HG03521 (cell line): Measurements from ENCODE around the gene SOS1.
"Not testable (repeated sequence)": the region's sequence is repeated elsewhere in the genome, so short reads cannot be mapped to it uniquely, and the experiment has no call there.

ENCODE experiments used
- ATAC-seq: cut with Tn5 transposase; IDR thresholded peaks from one replicate; pipeline ENCODE4 v1.9.1; 2021; ENCODE audit warnings: mild to moderate bottlenecking, moderate library complexity; ENCODE audit not compliant: unreplicated experiment

The SOS1 gene

DNA sequence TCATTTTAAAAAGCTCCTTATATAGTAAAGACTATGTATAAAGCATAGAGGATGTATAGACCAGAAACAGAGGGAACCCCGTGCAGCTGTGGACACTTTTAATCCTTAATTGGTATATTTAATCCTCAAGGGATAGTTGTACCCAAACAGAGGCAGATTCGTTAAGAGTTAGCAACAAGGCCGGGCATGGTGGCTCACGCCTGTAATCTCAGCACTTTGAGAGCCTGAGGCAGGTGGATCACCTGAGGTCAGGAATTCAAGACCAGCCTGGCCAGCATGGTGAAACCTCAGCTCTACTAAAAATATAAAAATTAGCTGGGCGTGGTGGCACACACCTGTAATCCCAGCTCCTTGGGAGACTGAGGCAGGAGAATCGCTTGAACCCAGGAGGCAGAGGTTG lies 184.3 kb downstream of the SOS1 start:
- not testable (repeated sequence) for ATAC-seq

DNA sequence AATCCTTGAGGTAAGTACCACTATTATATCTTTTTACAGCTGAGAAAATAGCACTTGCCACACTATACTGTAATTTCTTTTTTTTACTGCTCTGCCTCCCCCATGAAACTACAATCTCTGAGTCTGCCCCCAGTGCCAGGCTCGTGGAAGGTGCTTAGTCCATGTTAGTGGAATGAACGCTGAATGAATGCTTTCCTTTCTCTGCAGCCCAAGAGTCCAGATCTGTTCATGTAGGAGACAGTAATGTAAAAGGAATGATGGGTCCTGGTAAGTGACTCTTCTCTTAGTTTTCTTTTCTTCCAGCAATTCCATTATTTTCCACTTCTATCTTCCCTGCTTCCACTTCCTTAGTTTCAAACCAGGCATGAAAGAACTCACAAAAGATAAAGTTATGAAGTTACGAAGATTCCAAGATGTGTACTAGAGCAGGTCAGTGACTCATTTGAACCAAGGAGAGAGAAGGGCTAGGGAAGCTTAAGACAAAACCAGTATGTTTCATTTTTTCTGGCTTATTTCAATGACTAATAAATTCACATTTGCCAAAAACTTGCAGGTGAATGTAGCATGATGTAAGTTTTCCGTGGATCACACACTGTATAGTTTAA lies 185.2 kb downstream of the SOS1 start:
- ATAC-seq = no peak

DNA sequence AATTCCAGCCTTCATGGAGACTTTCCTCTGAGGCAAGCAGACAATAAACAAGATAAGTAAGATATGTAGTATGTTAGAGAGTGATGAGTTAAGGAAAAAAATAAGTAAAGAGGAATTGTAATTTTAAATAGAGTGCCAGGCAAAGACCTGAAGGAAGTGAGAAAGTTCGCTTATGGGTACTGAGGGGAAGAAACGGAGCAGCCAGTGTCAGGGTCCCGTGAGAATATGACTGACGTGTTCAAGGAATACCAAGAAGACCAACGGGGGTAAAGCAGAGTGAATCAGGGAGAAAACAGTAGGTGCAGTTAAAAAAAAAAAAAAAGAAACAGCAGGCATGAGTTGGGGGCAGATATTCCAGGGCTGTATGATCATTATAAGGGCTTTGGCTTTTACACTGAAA lies 186.1 kb downstream of the SOS1 start:
- ATAC-seq = no peak

DNA sequence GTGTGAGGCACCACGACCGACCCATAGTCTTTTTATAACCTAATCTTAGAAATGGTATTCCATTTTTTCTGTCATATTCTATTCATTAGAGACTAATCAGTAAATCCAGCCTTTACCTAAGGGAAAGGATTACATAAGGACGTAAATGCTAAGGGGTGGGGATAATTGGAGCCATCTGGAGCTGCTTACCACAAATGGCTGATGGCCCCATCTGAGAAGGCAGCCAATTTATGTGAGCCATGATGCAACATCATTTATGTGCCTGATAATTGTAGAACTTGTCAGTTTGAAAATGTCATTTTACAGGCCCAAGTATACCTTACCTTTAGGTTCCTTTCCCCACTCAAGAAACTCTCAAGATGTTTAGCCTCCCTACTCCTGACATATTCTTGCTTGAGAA lies 187.2 kb downstream of the SOS1 start:
- ATAC-seq = no peak

DNA sequence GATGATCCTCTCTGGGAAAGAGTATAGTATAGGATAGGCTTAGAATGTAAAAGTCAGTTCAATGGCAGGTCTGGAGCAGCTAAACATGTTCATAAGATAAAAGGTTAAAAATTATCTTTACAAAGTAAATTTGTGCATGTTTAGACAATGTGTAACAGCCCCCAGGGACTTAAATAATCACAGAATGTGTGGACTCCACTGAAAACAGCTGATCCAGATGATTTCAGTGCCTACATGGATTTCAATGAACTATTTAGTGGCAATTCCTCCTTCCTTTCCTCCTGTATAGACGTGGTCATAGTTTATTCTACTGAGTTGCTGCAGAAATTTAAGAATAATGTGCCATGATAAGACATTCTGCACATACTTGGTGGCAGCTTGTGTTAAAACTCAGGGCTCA lies 188.3 kb downstream of the SOS1 start:
- no peak for ATAC-seq
